Body of pancreas (tissue), 4 donors: ENCODE results near the gene METTL17. TPM values are rescaled to one million over a fixed set of nuclear protein-coding genes. Genes with fewer than 3 reads are reported as not detected.

ENCODE experiments used
- ATAC-seq: fragments of 150-250 bp; one replicate; pipeline ENCODE4 v1.9.1; 2016
- DNase-seq, 4 donors: peaks; one replicate each; pipeline ENCODE4 v3.0.0-alpha.2; 2019
- H3K27ac ChIP-seq, 4 donors: fragments of 200-600 bp; sonication (generic); 1 replicate in 3 of 4; 2 replicates in 1 of 4; pipeline versions ENCODE4 v1.5.1 to v1.6.1; 2016 to 2019; ENCODE audit warnings: mild to moderate bottlenecking in 1 of 4, mixed read lengths in 1 of 4, moderate library complexity in 1 of 4
- H3K27me3 ChIP-seq, 2 donors: fragments of 200-600 bp; sonication (generic); one replicate each; pipeline ENCODE4 v1.6.0; 2016; ENCODE audit warnings: mild to moderate bottlenecking in 1 of 2
- H3K36me3 ChIP-seq, 2 donors: fragments of 200-600 bp; sonication (generic); replicated peaks in 1 of 2; 2 replicates each; pipeline ENCODE4 v1.5.1; 2016; ENCODE audit warnings: low read depth in 2 of 2; ENCODE audit not compliant: insufficient read depth in 1 of 2
- H3K4me1 ChIP-seq: fragments of 200-600 bp; sonication (generic); one replicate; pipeline ENCODE4 v1.6.0; 2016
- H3K4me3 ChIP-seq, 2 donors: fragments of 200-600 bp; sonication (generic); 1 replicate in 1 of 2; 2 replicates in 1 of 2; pipeline ENCODE4 v1.5.1; 2016 to 2019
- H3K9me3 ChIP-seq, 3 donors: fragments of 200-600 bp; sonication (generic); 1 replicate in 2 of 3; 2 replicates in 1 of 3; pipeline ENCODE4 v1.5.1; 2016
- POLR2A ChIP-seq, 3 donors: fragments of 450-650 bp; IDR thresholded peaks; one replicate each; pipeline ENCODE4 v1.6.1; 2016; ENCODE audit warnings: antibody characterized with exemption in 3 of 3, mild to moderate bottlenecking in 2 of 3
- WGBS, 2 donors: methylation state at CpG; one replicate each; pipeline ENCODE4 v1.1.5; 2017; 5-methylcytosine and 5-hydroxymethylcytosine counted together
- intact Hi-C: fragments of 100-400 bp; cut with DNase I; formaldehyde crosslinking; loops from one replicate; pipeline ENCODE4 v1.15.1; 2023
- total RNA-seq, 2 donors: library from RNA; depleted of rRNA; stranded (reverse); fragments of >200 nt; gene quantifications; one replicate each; pipeline ENCODE4 v1.1.0, GENCODE V29; 2016
- TF ChIP-seq, protein P1 (sequence below), 7 experiments: fragments of 450-650 bp in 4 of 7; fragments of 200-600 bp in 3 of 7; sonication (generic) in 3 of 7; IDR thresholded peaks; one replicate each; pipeline ENCODE4 v1.5.1; 2016 to 2019; ENCODE audit warnings: antibody characterized with exemption in 7 of 7

Gene METTL17
- total RNA-seq, 2 donors from 2014 or later: 39.2 to 73.7 TPM

DNA sequence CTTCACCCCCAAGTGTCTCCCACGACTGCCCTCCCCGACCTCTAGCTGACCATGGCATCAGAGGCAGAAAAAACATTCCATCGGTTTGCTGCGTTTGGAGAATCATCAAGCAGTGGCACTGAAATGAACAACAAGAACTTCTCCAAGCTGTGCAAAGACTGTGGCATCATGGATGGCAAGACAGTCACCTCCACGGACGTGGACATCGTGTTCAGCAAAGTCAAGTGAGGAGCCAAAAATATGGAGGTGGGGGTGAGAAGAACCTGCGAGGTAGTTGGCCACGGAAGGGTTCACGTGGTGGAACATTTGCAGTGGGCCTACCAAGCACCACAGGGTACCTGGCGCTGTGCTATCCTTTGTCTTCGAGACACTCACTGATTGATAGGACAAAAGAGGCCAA, 40.8 kb downstream of the METTL17 start:
- WGBS, 2 donors: 80 to 87% methylated on average over 12 of the region's 12 CpGs
- Histone ChIP-seq H3K27ac (no peak overlapping the region), H3K4me3 (no peak overlapping the region), H3K27me3 (no peaks in the 10 kb centered on the region), H3K9me3 (no peaks in the 10 kb centered on the region), H3K4me1 (no peaks in the 10 kb centered on the region), H3K36me3 (no peaks in the 10 kb centered on the region)
- no peak for TF ChIP-seq POLR2A (IDR thresholded peaks at IDR 0.05)
- TF ChIP-seq, protein P1, sequence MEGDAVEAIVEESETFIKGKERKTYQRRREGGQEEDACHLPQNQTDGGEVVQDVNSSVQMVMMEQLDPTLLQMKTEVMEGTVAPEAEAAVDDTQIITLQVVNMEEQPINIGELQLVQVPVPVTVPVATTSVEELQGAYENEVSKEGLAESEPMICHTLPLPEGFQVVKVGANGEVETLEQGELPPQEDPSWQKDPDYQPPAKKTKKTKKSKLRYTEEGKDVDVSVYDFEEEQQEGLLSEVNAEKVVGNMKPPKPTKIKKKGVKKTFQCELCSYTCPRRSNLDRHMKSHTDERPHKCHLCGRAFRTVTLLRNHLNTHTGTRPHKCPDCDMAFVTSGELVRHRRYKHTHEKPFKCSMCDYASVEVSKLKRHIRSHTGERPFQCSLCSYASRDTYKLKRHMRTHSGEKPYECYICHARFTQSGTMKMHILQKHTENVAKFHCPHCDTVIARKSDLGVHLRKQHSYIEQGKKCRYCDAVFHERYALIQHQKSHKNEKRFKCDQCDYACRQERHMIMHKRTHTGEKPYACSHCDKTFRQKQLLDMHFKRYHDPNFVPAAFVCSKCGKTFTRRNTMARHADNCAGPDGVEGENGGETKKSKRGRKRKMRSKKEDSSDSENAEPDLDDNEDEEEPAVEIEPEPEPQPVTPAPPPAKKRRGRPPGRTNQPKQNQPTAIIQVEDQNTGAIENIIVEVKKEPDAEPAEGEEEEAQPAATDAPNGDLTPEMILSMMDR (IDR thresholded peaks at IDR 0.05): no peak
- ATAC-seq: no peak
- intact Hi-C loops: no loop called here
- DNase-seq: no peak

DNA sequence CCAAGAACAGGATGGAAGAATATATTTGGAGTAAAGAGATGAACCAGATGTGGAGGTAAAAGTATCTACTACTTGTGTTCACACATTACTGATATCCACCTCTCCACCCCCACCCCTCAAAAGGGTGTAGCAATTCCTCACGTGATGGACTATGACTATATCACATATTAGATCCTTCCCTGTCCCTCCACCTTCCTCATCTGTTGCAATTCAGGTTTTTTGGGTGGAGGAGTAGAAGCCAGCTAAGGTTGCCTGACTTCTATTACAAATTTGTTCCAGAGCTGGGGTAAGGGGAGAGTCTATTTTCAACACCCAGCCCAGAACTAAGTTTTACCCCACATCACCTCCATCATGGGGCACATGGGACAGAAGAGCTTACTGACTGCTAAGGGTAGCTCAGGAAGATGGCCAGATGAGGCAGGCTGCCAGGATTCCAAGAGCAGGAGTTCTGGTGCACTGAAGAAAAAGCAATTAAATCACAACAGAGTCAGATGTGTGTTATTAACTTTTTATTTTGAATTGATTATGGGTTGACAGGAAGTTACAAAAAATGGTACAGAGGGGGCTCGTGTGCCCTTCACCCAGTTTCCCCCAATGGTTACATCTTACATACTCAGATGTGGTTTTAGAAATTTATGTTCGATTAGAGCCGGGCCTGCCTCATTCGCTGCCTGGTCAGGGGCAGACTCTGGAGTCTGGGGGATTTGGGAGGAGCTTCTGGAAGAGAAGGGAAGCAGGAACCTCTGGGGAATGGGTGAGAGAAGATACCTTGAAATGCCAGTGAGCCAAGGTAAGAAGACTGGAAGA, 42.7 kb downstream of the METTL17 start:
- no peak for ATAC-seq
- intact Hi-C loops: no loop called here

DNA sequence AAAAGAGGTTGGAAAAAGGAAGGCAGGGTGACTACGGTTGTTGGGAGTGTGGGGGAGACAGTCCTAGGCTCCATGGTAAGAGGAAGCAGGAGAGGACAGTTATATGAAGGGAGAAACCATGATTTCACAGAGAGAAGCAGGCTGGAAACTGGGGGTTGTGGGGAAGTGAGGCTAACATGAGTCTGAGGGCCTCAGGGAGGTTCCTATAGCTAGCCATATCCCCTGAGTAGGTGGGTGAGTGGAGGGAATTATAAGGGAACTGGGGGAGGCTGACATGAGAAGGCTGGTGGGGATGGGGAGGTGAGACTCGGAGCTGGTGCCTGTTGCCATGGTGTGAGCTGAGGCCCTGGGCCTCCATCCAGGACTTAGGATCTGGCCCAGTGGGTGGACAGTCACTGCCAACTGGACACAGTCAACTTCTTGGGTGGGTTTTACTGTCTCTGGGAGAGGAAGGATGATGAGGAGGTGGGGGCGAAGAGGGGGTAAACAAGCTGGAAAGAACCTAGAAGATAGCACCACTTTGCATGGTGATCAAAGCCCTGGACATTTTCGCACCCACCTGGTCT, 43.4 kb downstream of the METTL17 start:
- no peak for TF ChIP-seq POLR2A (IDR thresholded peaks at IDR 0.05)
- TF ChIP-seq, protein P1 (IDR thresholded peaks at IDR 0.05): no peak
- DNase-seq: no peak
- WGBS, 2 donors: 72 to 87% methylated on average over 4 of the region's 4 CpGs
- Histone ChIP-seq H3K4me3 (no peak overlapping the region), H3K27ac (no peak overlapping the region), H3K27me3 (no peaks in the 10 kb centered on the region), H3K4me1 (peaks cover 5% of the 10 kb centered on the region), H3K36me3 (no peaks in the 10 kb centered on the region), H3K9me3 (no peaks in the 10 kb centered on the region)
- ATAC-seq: no peak
- intact Hi-C loops: no loop called here

More for the DNA sequence above, 42.7 kb downstream of the METTL17 start:
- DNase-seq: no peak
- Histone ChIP-seq H3K4me1 (no peaks in the 10 kb centered on the region), H3K36me3 (no peaks in the 10 kb centered on the region), H3K4me3 (no peak overlapping the region), H3K27me3 (no peaks in the 10 kb centered on the region), H3K9me3 (no peaks in the 10 kb centered on the region), H3K27ac (no peak overlapping the region)
- WGBS, 2 donors: 78 to 82% methylated on average over 5 of the region's 5 CpGs
- TF ChIP-seq, protein P1 (IDR thresholded peaks at IDR 0.05): no peak
- TF ChIP-seq POLR2A (IDR thresholded peaks at IDR 0.05): no peak

DNA sequence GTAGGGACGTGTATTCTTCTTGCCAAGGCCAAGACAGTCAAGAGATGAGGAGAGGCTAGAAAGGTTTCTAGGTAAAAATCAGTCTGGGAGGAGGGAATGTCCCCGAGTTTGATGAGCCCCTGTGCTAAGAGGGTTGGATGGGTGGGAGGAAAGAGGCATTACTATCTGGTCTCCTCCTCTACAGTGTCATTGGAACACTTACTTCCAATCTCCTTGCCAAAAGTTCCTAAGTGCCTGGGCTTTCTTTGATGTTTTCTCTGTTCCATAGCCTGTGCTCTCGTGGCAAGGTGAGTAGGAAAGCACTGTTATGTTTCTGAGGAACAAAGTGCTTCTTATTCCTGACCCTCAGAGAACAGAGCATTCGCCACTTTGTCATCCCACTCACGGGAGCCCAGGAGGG, 44.9 kb downstream of the METTL17 start, which contains the start of gene RNASE13:
TSS of gene RNASE13 (minus strand) at position 101 of the 400 bp plus-strand sequence. CDS start 519 bp downstream, outside the sequence.
- TF ChIP-seq, protein P1 (IDR thresholded peaks at IDR 0.05): no peak
- TF ChIP-seq POLR2A (IDR thresholded peaks at IDR 0.05): no peak
- WGBS, 2 donors: 71 to 76% methylated on average over 5 of the region's 5 CpGs

More for the DNA sequence above, 44.9 kb downstream of the METTL17 start, which contains the start of gene RNASE13:
- intact Hi-C loops: no loop called here
- DNase-seq (no peak), ATAC-seq (no peak)
- H3K4me1 ChIP-seq: peaks cover 20% of the 10 kb centered on the region
- H3K27me3 ChIP-seq: no peaks in the 10 kb centered on the region
- no peaks in the 10 kb centered on the region for H3K36me3 ChIP-seq
- no peak within 1 kb of the TSS for H3K4me3 ChIP-seq
- H3K9me3 ChIP-seq: no peaks in the 10 kb centered on the region
- no peak within 1 kb of the TSS for H3K27ac ChIP-seq
